Tibial artery (tissue), 4 donors: ENCODE data around the gene SNAPC1.
"Not testable (repeated sequence)": the region's sequence is repeated elsewhere in the genome, so short reads cannot be mapped to it uniquely, and the experiment has no call there.

Experiments
- DNase-seq, 2 donors: peaks; one replicate each; pipeline ENCODE4 v3.0.0-alpha.2; 2019
- H3K27ac ChIP-seq, 2 donors: fragments of 200-600 bp; sonication (generic) in 1 of 2; 1 replicate in 1 of 2; 2 replicates in 1 of 2; pipeline ENCODE4 v1.5.1; 2018 to 2019; ENCODE audit warnings: mild to moderate bottlenecking in 1 of 2
- H3K27me3 ChIP-seq, 2 donors: fragments of 200-600 bp; sonication (generic) in 1 of 2; one replicate each; pipeline versions ENCODE4 v1.5.1 to v1.6.0; 2016 to 2019
- H3K36me3 ChIP-seq, 3 donors: fragments of 200-600 bp; sonication (generic) in 2 of 3; one replicate each; pipeline ENCODE4 v1.5.1; 2016 to 2019; ENCODE audit warnings: mild to moderate bottlenecking in 2 of 3
- H3K4me1 ChIP-seq, 4 donors: fragments of 200-600 bp; sonication (generic) in 2 of 4; 1 replicate in 3 of 4; 2 replicates in 1 of 4; pipeline ENCODE4 v1.5.1; 2016 to 2019
- H3K4me3 ChIP-seq, 2 donors: fragments of 200-600 bp; sonication (generic) in 1 of 2; 1 replicate in 1 of 2; 2 replicates in 1 of 2; pipeline ENCODE4 v1.5.1; 2018 to 2019; ENCODE audit warnings: mild to moderate bottlenecking in 2 of 2
- H3K9me3 ChIP-seq, 3 donors: fragments of 200-600 bp; sonication (generic) in 1 of 3; one replicate each; pipeline ENCODE4 v1.5.1; 2016 to 2019
- CTCF ChIP-seq, 2 experiments: fragments of 200-600 bp in 1 of 2; fragments of 450-650 bp in 1 of 2; IDR thresholded peaks; one replicate each; pipeline ENCODE4 v1.5.1; 2017 to 2019; ENCODE audit warnings: antibody characterized with exemption in 2 of 2, mild to moderate bottlenecking in 1 of 2, moderate library complexity in 1 of 2
- intact Hi-C: fragments of 100-400 bp; cut with DNase I; formaldehyde crosslinking; loops from one replicate; pipeline ENCODE4 v1.15.0; 2023; ENCODE audit warnings: low total_unique reads

SNAPC1 gene

GRCh38 chr14:61751475-61751989 is 10.7 kb upstream of the SNAPC1 start:
- intact Hi-C loops: loop anchor here (5.0 kb wide), 1 partner anchor 54 kb away; the partner anchor contains the start of gene HIF1A
- H3K4me3 ChIP-seq: peak overlapping the region; percentile 60 to 71
- H3K9me3 ChIP-seq: no peaks in the 10 kb centered on the region
- TF ChIP-seq CTCF (IDR thresholded peaks at IDR 0.05): no peak
- H3K27me3 ChIP-seq: no peaks in the 10 kb centered on the region
- H3K4me1 ChIP-seq: peaks cover 0 to 44% (median 5%) of the 10 kb centered on the region in 4 donors
- H3K27ac ChIP-seq: peak overlapping the region; percentile 93 to 95
- no peak for DNase-seq
- peaks cover 0 to 2% (median 0%) of the 10 kb centered on the region in 3 donors for H3K36me3 ChIP-seq

- H3K4me3 ChIP-seq: no peak overlapping the region
- no peak for TF ChIP-seq CTCF (IDR thresholded peaks at IDR 0.05)
- no peaks in the 10 kb centered on the region for H3K27me3 ChIP-seq
- H3K36me3 ChIP-seq: no peaks in the 10 kb centered on the region
- no peaks in the 10 kb centered on the region for H3K9me3 ChIP-seq
- peaks cover 0 to 33% (median 3%) of the 10 kb centered on the region in 4 donors for H3K4me1 ChIP-seq
- intact Hi-C loops: loop anchor here (5.0 kb wide), 1 partner anchor 55 kb away; the partner anchor contains the start of gene HIF1A
- peak overlapping the region in 1 of 2 donors; percentile 93 for H3K27ac ChIP-seq
- DNase-seq: no peak
Observed at GRCh38 chr14:61752626-61753025, 9.6 kb upstream of the SNAPC1 start.

- H3K4me3 ChIP-seq: no peak overlapping the region
- no peaks in the 10 kb centered on the region for H3K36me3 ChIP-seq
- TF ChIP-seq CTCF (IDR thresholded peaks at IDR 0.05): no peak
- DNase-seq: no peak
- H3K27me3 ChIP-seq: no peaks in the 10 kb centered on the region
- no peak overlapping the region for H3K27ac ChIP-seq
- H3K9me3 ChIP-seq: no peaks in the 10 kb centered on the region
- H3K4me1 ChIP-seq: peaks cover 0 to 23% (median 3%) of the 10 kb centered on the region in 4 donors
- intact Hi-C loops: loop anchor here (5.0 kb wide), 1 partner anchor 56 kb away; the partner anchor contains the start of gene HIF1A
Observed at GRCh38 chr14:61753631-61754030, 8.6 kb upstream of the SNAPC1 start.

- no peaks in the 10 kb centered on the region for H3K9me3 ChIP-seq
- intact Hi-C loops: loop anchor here (5.0 kb wide), 1 partner anchor 58 kb away; the partner anchor contains the start of gene HIF1A
- peaks cover 0 to 13% (median 3%) of the 10 kb centered on the region in 4 donors for H3K4me1 ChIP-seq
- no peak for DNase-seq
- no peak overlapping the region for H3K4me3 ChIP-seq
- no peak overlapping the region for H3K27ac ChIP-seq
- H3K27me3 ChIP-seq: no peaks in the 10 kb centered on the region
- TF ChIP-seq CTCF (IDR thresholded peaks at IDR 0.05): no peak
- H3K36me3 ChIP-seq: no peaks in the 10 kb centered on the region
Observed at GRCh38 chr14:61754627-61755381, 7.4 kb upstream of the SNAPC1 start.

GRCh38 chr14:61755382-61755742 is 6.9 kb upstream of the SNAPC1 start:
- DNase-seq, H3K4me1 ChIP-seq, H3K9me3 ChIP-seq, intact Hi-C loops, H3K27ac ChIP-seq, H3K27me3 ChIP-seq, H3K36me3 ChIP-seq, H3K4me3 ChIP-seq: not testable (repeated sequence)

GRCh38 chr14:61756135-61756534 is 6.1 kb upstream of the SNAPC1 start:
- Histone ChIP-seq H3K9me3 (no peaks in the 10 kb centered on the region), H3K4me3 (no peak overlapping the region)
- intact Hi-C loops: no loop called here

More at GRCh38 chr14:61756135-61756534, 6.1 kb upstream of the SNAPC1 start:
- H3K36me3 ChIP-seq: no peaks in the 10 kb centered on the region
- TF ChIP-seq CTCF (IDR thresholded peaks at IDR 0.05): no peak
- peaks cover 0 to 6% (median 3%) of the 10 kb centered on the region in 4 donors for H3K4me1 ChIP-seq
- no peak for DNase-seq
- peak overlapping the region in 1 of 2 donors; percentile 25 for H3K27ac ChIP-seq
- H3K27me3 ChIP-seq: no peaks in the 10 kb centered on the region
